ENCODE data around the gene NUDT11. TPM values are rescaled to one million over a fixed set of nuclear protein-coding genes. Genes with fewer than 3 reads are reported as not detected.

NUDT11 gene
- total RNA-seq, 1 experiment from 2014 or later = 23.6 TPM

- Histone ChIP-seq H4K20me1 (ENCODE audit: control insufficient read depth, insufficient read depth, insufficient read length) (no peaks in the 10 kb centered on the region), H2AFZ (ENCODE audit: low read length) (no peak overlapping the region), H3K14ac (ENCODE audit: insufficient read depth, low read length) (no peak overlapping the region), H3K27me3 (ENCODE audit: insufficient read depth, low read length) (no peaks in the 10 kb centered on the region), H2BK5ac (ENCODE audit: insufficient read length, low read length) (no peak overlapping the region), H2AK5ac (ENCODE audit: insufficient read length, low read length) (no peak overlapping the region), H3K4me2 (ENCODE audit: insufficient read depth, insufficient read length, low read length) (no peak overlapping the region), H4K8ac (replicated peaks; ENCODE audit: insufficient read length, low read depth, low read length) (no peak overlapping the region), H3K9ac (ENCODE audit: extremely low read depth, insufficient read length, low read length) (no peak overlapping the region), H2BK15ac (ENCODE audit: low read depth, low read length) (no peak overlapping the region), H3K23me2 (ENCODE audit: insufficient read length, low read depth, low read length, poor library complexity, severe bottlenecking) (no peaks in the 10 kb centered on the region), H4K91ac (ENCODE audit: insufficient read length, low read depth, low read length) (no peak overlapping the region), H2BK120ac (ENCODE audit: low read depth, low read length, poor library complexity, severe bottlenecking) (no peak overlapping the region), H3K23ac (ENCODE audit: insufficient read length, low read depth, low read length) (no peak overlapping the region), H3K79me1 (ENCODE audit: insufficient read depth, low read depth, low read length, poor library complexity, severe bottlenecking) (no peaks in the 10 kb centered on the region), H4K5ac (ENCODE audit: insufficient read length, low read depth, low read length) (no peak overlapping the region), H3K4ac (ENCODE audit: low read depth, low read length) (no peak overlapping the region), H3T11ph (ENCODE audit: low read length) (no peak overlapping the region), H3K27ac (ENCODE audit: insufficient read length, low read depth, low read length) (no peak overlapping the region), H2BK12ac (ENCODE audit: insufficient read length, low read depth, low read length) (no peak overlapping the region), H3K9me3 (ENCODE audit: control insufficient read depth, low read depth, low read length) (no peaks in the 10 kb centered on the region), H2BK20ac (ENCODE audit: low read depth, low read length, poor library complexity, severe bottlenecking) (no peak overlapping the region), H3K79me2 (ENCODE audit: insufficient read depth, low read length) (no peaks in the 10 kb centered on the region), H3K4me1 (ENCODE audit: insufficient read depth, low read length) (no peaks in the 10 kb centered on the region; the same call in 1 of the 2 replicates), H3K56ac (ENCODE audit: insufficient read length, low read depth, low read length) (no peak overlapping the region), H3K18ac (ENCODE audit: insufficient read length, low read depth, low read length) (no peak overlapping the region)
- DNase-seq = peak; percentile 76
- Mint-ChIP-seq H3K36me3 (ENCODE audit: insufficient read depth in 1 of 3, low read depth in 3 of 3) (no peaks in the 10 kb centered on the region; a peak in 2 of 7 replicates), H3K27me3 (ENCODE audit: low read depth) (no peaks in the 10 kb centered on the region), H3K27ac (peak overlapping the region; percentile 32 to 92 (median 59); a peak in 3 of 7 replicates), H3K4me1 (peaks cover 7 to 21% of the 10 kb centered on the region in 2 experiments), H3K4me3 (peak overlapping the region; percentile 38 to 48), H3K9me3 (peaks cover 48 to 60% of the 10 kb centered on the region in 2 experiments)
- TF ChIP-seq CTCF (conservative IDR thresholded peaks at IDR 0.05) = no peak
- WGBS (ENCODE audit: extremely low coverage, insufficient read length, low lambda C conversion rate) = no CpG with 5 or more reads among the region's 7 CpGs
Observed at GRCh38 chrX:51456246-51456645, 40.1 kb downstream of the NUDT11 start.
